WI38 (cell line): Measurements from ENCODE around the gene CLIC4.
"Not testable (repeated sequence)": the region's sequence is repeated elsewhere in the genome, so short reads cannot be mapped to it uniquely, and the experiment has no call there.

Source experiments
- H3K4me3 ChIP-seq: 2 replicates; pipeline ENCODE4 v1.5.1; 2011; ENCODE audit warnings: low read depth, mild to moderate bottlenecking, control low read depth, low read length
- TF ChIP-seq, protein P1 (sequence below): IDR thresholded peaks from 2 replicates; pipeline ENCODE4 v1.5.1; 2012; ENCODE audit warnings: low read depth, mild to moderate bottlenecking, control low read depth, low read length

The CLIC4 gene

DNA sequence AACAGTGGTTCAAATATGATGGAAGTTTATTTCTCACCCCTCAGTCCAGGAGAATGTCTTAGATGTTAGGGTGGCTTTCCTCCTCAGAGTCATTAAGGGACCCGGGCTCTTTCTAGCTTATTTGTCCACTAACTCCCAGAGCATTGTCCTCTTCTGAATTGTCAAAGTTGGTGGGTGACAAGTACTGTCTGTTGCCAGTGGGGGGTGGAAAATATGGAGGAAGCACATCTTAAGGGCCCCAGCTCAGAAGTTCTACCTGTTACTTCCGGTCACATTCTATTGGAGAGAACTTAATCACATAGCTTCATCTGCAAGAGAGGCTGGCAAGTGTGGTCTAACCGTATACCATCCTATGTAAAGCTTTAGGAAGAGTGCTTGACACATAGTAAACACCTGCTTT lies 7.1 kb downstream of the CLIC4 start:
- H3K4me3 ChIP-seq, result no peak overlapping the region
- TF ChIP-seq, protein P1, sequence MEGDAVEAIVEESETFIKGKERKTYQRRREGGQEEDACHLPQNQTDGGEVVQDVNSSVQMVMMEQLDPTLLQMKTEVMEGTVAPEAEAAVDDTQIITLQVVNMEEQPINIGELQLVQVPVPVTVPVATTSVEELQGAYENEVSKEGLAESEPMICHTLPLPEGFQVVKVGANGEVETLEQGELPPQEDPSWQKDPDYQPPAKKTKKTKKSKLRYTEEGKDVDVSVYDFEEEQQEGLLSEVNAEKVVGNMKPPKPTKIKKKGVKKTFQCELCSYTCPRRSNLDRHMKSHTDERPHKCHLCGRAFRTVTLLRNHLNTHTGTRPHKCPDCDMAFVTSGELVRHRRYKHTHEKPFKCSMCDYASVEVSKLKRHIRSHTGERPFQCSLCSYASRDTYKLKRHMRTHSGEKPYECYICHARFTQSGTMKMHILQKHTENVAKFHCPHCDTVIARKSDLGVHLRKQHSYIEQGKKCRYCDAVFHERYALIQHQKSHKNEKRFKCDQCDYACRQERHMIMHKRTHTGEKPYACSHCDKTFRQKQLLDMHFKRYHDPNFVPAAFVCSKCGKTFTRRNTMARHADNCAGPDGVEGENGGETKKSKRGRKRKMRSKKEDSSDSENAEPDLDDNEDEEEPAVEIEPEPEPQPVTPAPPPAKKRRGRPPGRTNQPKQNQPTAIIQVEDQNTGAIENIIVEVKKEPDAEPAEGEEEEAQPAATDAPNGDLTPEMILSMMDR, result no peak

DNA sequence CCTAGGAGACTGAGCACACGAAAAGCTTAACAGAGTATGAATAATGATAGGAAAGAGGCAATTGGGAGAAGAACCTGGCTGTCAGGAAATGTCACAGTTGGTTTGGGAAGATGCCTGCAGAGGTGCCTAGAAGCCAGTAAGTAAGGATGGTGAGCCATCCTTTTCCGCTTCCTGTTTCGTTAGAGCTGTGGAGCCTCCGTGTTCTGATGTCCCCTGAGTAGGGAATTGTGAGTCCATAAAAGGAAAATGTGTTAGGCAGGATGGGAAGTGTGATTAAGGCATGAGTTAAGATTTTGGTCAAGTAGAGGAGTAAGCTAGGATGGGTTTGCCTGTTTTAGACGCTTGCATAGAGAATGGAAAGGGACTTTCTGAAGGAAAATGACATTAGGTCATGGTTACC lies 9.0 kb downstream of the CLIC4 start:
- no peak overlapping the region for H3K4me3 ChIP-seq
- TF ChIP-seq, protein P1, result no peak

DNA sequence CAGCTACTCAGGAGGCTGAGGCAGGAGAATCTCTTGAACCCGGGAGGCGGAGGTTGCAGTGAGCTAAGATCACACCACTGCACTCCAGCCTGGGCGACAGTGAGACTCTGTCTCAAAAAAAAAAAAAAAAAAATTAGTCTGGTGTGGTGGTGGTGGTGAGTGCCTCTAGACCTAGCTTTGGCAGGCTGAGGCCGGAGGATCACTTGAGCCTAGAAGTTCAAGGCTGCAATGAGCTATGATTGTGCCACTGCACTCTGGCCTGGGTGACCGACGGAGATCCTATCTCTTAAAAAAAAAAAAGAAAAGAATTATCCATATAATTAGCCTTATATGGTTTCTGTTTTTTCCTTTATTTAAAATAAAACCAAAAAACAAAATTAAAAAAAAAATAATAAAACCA lies 10.1 kb downstream of the CLIC4 start:
- not testable (repeated sequence) for H3K4me3 ChIP-seq

DNA sequence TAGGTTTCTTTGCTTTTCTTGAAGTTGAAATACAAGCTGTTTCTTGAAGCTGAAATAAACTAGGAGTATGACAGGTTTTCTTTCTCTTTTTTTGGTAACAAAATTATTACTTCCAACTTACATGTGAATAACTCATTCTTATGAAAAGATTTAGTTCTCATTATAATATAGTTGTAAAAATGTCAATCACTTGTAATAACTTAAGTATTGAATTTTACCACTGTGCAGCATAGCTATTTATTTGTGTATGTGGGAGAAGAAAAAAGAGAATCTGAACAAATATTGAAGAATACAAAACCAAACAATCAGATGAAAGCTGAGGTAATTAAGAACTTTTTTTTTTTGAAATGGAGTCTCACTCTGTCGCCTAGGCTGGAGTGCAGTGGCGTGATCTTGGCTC lies 11.1 kb downstream of the CLIC4 start:
- TF ChIP-seq, protein P1, result no peak
- H3K4me3 ChIP-seq, result no peak overlapping the region

DNA sequence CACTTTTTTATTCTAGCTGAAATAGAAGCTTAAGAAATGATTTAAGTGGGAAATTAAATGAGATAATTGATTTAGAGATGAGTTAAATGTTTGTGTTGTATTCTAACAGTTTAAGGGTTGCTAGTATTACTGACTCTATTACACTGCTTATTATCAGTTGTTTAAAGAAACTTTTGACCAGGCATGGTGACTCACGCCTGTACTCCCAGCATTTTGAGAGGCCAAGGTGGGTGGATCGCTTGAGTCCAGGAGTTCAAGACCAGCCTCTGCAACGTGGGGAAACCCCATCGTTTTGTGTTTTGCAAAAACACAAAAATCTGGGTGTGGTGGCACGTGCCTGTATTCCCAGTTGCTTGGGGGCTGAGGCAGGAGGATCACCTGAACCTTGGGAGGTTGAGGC lies 14.2 kb downstream of the CLIC4 start:
- TF ChIP-seq, protein P1, result no peak
- no peak overlapping the region for H3K4me3 ChIP-seq

DNA sequence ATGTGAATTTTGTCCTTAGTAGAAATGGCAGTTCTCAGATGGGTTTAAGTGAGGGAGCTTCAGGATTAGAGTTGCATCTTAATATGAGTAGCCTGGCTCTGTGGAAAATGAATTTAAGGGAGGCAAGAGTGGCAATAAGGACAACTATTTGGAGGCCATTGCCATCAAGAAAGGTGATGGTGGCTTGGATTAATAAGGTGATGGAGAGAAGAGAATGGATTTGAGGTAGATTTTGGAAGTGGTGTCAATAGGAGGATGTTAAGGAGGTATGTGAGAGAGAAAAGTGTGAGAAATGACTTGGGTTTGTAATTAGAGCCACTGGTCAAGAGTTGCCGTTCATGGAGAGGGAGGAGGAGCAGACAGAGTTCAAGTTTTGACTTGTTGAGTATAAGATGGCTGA lies 16.3 kb downstream of the CLIC4 start:
- no peak overlapping the region for H3K4me3 ChIP-seq
- TF ChIP-seq, protein P1, result no peak

DNA sequence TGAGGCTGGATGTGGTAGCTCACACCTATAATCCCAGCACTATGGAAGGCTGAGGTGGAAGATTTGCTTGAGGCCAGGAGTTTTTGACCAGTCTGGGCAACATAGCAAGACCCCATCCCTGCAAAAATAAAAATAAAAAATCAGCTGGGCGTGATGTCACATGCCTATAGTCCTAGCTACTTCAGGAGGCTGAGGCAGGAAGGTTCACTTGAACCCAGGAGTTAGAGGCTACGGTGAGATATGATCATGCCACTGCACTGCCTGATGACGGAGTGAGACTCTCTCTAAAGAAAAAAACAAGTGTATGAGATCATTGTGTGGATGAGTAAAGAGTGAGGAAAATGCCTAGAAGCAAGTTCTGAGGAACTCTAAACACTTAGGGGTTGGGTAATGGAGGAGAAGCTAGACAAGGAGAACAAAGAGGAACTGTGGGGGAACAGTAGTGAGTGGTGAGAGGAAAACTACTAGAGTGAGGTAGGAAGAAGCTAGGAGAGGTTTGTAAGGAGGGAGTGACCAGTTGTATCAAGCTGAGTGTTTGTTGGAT lies 17.0 kb downstream of the CLIC4 start:
- TF ChIP-seq, protein P1, result no peak
- no peak overlapping the region for H3K4me3 ChIP-seq

DNA sequence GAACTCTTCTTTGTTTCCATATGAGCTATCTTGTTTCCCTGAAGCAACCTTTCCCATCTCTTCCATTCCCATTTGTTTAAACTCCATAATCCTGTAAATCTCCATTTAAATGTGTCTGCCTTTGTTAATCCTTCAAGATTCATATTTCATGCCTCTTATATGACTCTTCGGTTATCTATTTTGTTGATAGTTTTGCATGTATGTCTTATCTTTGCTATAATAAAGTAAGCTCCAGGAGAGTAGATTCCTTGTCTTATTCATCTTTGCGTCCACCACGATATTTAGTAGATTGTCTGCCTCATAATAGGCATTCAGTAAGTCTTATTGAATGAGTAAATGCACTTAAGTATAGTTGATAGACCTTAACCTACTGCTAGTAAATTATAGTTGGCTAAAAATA lies 18.4 kb downstream of the CLIC4 start:
- no peak overlapping the region for H3K4me3 ChIP-seq
- TF ChIP-seq, protein P1, result no peak
